Esophagus muscularis mucosa (tissue), 4 donors: ENCODE data around the gene RBMS3.
"Not testable (repeated sequence)": the region's sequence is repeated elsewhere in the genome, so short reads cannot be mapped to it uniquely, and the experiment has no call there.

ENCODE experiments used
- EP300 ChIP-seq: sonication (generic); formaldehyde crosslinking; IDR thresholded peaks from one replicate; pipeline ENCODE4 v1.6.1; 2017; ENCODE audit warnings: antibody characterized with exemption
- POLR2AphosphoS5 ChIP-seq, 2 donors: sonication (generic); formaldehyde crosslinking; IDR thresholded peaks; one replicate each; pipeline ENCODE4 v1.6.1; 2017; ENCODE audit warnings: antibody characterized with exemption in 2 of 2
- TF ChIP-seq, protein P1 (sequence below), 3 experiments: fragments of 200-600 bp in 2 of 3; fragments of 450-650 bp in 1 of 3; sonication (generic) in 2 of 3; IDR thresholded peaks; one replicate each; pipeline ENCODE4 v1.5.1; 2017 to 2019; ENCODE audit warnings: antibody characterized with exemption in 3 of 3, mild to moderate bottlenecking in 2 of 3, moderate library complexity in 1 of 3

DNA sequence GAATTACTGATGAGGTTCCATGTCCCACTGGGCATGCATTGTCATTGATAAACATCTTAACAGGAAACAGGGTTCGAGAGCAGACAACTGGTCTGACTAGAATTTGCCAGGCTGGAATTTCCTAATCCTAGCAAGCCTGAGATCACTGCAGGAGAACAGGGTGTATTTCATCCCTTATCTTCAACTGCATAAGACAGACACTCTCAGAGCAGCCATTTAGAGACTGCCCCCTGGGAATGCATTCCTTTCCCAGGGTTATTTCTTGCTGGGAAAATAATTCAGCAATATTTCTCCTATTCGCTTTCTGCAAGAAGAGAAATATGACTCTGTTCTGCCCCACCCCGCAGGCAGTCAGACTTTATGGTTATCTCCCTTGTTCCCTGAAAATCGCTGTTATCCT is 113.1 kb downstream of the RBMS3 start:
- TF ChIP-seq, protein P1, sequence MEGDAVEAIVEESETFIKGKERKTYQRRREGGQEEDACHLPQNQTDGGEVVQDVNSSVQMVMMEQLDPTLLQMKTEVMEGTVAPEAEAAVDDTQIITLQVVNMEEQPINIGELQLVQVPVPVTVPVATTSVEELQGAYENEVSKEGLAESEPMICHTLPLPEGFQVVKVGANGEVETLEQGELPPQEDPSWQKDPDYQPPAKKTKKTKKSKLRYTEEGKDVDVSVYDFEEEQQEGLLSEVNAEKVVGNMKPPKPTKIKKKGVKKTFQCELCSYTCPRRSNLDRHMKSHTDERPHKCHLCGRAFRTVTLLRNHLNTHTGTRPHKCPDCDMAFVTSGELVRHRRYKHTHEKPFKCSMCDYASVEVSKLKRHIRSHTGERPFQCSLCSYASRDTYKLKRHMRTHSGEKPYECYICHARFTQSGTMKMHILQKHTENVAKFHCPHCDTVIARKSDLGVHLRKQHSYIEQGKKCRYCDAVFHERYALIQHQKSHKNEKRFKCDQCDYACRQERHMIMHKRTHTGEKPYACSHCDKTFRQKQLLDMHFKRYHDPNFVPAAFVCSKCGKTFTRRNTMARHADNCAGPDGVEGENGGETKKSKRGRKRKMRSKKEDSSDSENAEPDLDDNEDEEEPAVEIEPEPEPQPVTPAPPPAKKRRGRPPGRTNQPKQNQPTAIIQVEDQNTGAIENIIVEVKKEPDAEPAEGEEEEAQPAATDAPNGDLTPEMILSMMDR (IDR thresholded peaks at IDR 0.05) = not testable (repeated sequence)
- TF ChIP-seq POLR2AphosphoS5 (IDR thresholded peaks at IDR 0.05); EP300: not testable (repeated sequence)
